Measurements from ENCODE around the gene SLC46A3. TPM values are rescaled to one million over a fixed set of nuclear protein-coding genes. Genes with fewer than 3 reads are reported as not detected.
"Not testable (repeated sequence)": the region's sequence is repeated elsewhere in the genome, so short reads cannot be mapped to it uniquely, and the experiment has no call there.

The SLC46A3 gene
- polyA plus RNA-seq, 5 donors: 1.5 to 2.1 (median 1.6) TPM

GRCh38 chr13:28683169-28683568 lies 35.6 kb downstream of the SLC46A3 start:
- not testable (repeated sequence) for DNase-seq

GRCh38 chr13:28680541-28680940 lies 38.2 kb downstream of the SLC46A3 start:
- DNase-seq: no peak

GRCh38 chr13:28679628-28680027 lies 39.1 kb downstream of the SLC46A3 start:
- no peak for DNase-seq

- no peak for DNase-seq
Observed at GRCh38 chr13:28678809-28679208, 40.0 kb downstream of the SLC46A3 start.

- no peak for DNase-seq
Observed at GRCh38 chr13:28671126-28671792, 47.5 kb downstream of the SLC46A3 start.

GRCh38 chr13:28666897-28667488 lies 51.8 kb downstream of the SLC46A3 start:
- no peak for DNase-seq

GRCh38 chr13:28659621-28659970 lies 59.2 kb downstream of the SLC46A3 start:
- DNase-seq: no peak

- peak; percentile 89 to 90 for DNase-seq
Observed at GRCh38 chr13:28658796-28659620, 59.8 kb downstream of the SLC46A3 start, which contains the start of gene POMP. Gene POMP (plus strand): TSS chr13:28659130. CDS start chr13:28659185, 55 bp downstream.

- DNase-seq: no peak
Observed at GRCh38 chr13:28658539-28658795, 60.3 kb downstream of the SLC46A3 start.

GRCh38 chr13:28657784-28658538 lies 60.8 kb downstream of the SLC46A3 start:
- DNase-seq: no peak

GRCh38 chr13:28655561-28655960 lies 63.2 kb downstream of the SLC46A3 start:
- DNase-seq: no peak

- peak; percentile 79 for DNase-seq
Observed at GRCh38 chr13:28654276-28654675, 64.5 kb downstream of the SLC46A3 start.

- DNase-seq: no peak
Observed at GRCh38 chr13:28653111-28653510, 65.7 kb downstream of the SLC46A3 start.

- no peak for DNase-seq
Observed at GRCh38 chr13:28651810-28652401, 66.9 kb downstream of the SLC46A3 start.

GRCh38 chr13:28650284-28650683 lies 68.5 kb downstream of the SLC46A3 start:
- no peak for DNase-seq

Other genes starting within 250 kb of the SLC46A3 start
- 10 to 100 TPM; 17.7 to 28.3 (median 22.9) TPM for gene FLT1, start 223.8 kb downstream of the SLC46A3 start, polyA plus RNA-seq (ENCODE audit: insufficient read depth in 1 of 5, insufficient read length in 5 of 5, low replicate concordance in 1 of 5)
- 10 to 100 TPM; 59.8 to 76.3 (median 65.3) TPM for gene POMP, start 59.8 kb downstream of the SLC46A3 start, polyA plus RNA-seq (ENCODE audit: insufficient read depth in 1 of 5, insufficient read length in 5 of 5, low replicate concordance in 1 of 5)
- gene MTUS2, start 101.4 kb upstream of the SLC46A3 start, polyA plus RNA-seq (ENCODE audit: insufficient read depth in 1 of 5, insufficient read length in 5 of 5, low replicate concordance in 1 of 5): 1 to 10 TPM in 1 of 5 donors, under 1 TPM in 4; 0.19 to 1.6 (median 0.31) TPM

Measured in right lung (tissue), 5 donors.